ENCODE results near the gene NRIP1. TPM values are rescaled to one million over a fixed set of nuclear protein-coding genes. Genes with fewer than 3 reads are reported as not detected.
A peak's percentile ranks its signal among the peaks of the same experiment; 100 is the strongest.

The NRIP1 gene
- polyA plus RNA-seq, 1 donor from 2014 or later: 48.4 TPM

DNA sequence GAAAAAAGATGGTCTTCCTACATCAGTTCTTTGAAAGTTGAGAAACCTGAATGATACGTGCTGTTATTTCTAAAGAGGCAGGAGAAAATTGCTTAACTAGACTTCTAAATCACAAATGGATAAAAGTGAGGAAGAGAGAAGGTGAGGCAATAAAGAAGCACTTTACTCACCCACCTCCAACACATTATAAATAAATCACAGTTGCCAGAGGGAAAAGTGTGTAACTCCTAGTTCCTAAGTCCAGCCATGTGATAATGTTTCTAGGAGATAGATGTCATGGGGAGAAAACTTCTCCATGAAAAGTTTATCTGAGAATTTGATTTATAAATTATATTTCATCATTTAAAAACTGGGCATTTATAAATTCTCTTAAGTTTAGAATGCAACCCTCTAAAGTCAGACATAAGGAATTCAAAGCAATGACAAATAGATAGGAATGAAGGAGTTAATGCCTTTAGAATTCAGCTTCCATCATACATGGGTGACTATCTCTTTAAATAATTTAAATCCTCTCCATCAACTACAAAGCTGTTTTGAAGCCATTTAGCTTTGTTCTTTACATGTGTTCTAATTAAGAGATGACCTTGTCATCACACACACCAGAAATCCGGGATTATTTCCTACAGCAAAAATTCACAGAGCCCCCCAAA lies 60.0 kb downstream of the NRIP1 start:
- Histone ChIP-seq H3K9me3 (ENCODE audit: low read length) (no peaks in the 10 kb centered on the region), H4K20me1 (ENCODE audit: insufficient read depth) (no peaks in the 10 kb centered on the region), H3K36me3 (ENCODE audit: insufficient read depth, low read length) (peaks cover 4% of the 10 kb centered on the region), H3K4me2 (ENCODE audit: low read length) (peak overlapping the region; percentile 67), H3K79me2 (replicated peaks; ENCODE audit: insufficient read depth, low read length) (peaks cover 54% of the 10 kb centered on the region), H3K27ac (ENCODE audit: low read length) (peak overlapping the region; percentile 68), H3K9me2 (ENCODE audit: insufficient read depth, low read length) (no peaks in the 10 kb centered on the region), H2AFZ (ENCODE audit: low read depth, low read length) (no peak overlapping the region), H3K9ac (ENCODE audit: low read length) (peak overlapping the region; percentile 35), H3K27me3 (ENCODE audit: insufficient read depth, low read depth, low read length) (no peaks in the 10 kb centered on the region), H3F3A (ENCODE audit: insufficient read depth, low read length, poor library complexity, severe bottlenecking) (peaks cover 6% of the 10 kb centered on the region), H3K4me3 (ENCODE audit: low read length) (peak overlapping the region; percentile 56)
- TF ChIP-seq EZH2 (IDR thresholded peaks at IDR 0.05; ENCODE audit: borderline replicate concordance, insufficient read depth, low read length, poor library complexity, severe bottlenecking): no peak
- TF ChIP-seq SMC3 (conservative IDR thresholded peaks at IDR 0.05; ENCODE audit: poor library complexity): no peak
- TF ChIP-seq, protein P1, sequence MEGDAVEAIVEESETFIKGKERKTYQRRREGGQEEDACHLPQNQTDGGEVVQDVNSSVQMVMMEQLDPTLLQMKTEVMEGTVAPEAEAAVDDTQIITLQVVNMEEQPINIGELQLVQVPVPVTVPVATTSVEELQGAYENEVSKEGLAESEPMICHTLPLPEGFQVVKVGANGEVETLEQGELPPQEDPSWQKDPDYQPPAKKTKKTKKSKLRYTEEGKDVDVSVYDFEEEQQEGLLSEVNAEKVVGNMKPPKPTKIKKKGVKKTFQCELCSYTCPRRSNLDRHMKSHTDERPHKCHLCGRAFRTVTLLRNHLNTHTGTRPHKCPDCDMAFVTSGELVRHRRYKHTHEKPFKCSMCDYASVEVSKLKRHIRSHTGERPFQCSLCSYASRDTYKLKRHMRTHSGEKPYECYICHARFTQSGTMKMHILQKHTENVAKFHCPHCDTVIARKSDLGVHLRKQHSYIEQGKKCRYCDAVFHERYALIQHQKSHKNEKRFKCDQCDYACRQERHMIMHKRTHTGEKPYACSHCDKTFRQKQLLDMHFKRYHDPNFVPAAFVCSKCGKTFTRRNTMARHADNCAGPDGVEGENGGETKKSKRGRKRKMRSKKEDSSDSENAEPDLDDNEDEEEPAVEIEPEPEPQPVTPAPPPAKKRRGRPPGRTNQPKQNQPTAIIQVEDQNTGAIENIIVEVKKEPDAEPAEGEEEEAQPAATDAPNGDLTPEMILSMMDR (IDR thresholded peaks at IDR 0.05; ENCODE audit: poor library complexity, severe bottlenecking): no peak
- no peak for TF ChIP-seq POLR2AphosphoS5 (IDR thresholded peaks at IDR 0.05)
- no peak for TF ChIP-seq TAF1 (IDR thresholded peaks at IDR 0.05; ENCODE audit: low read depth)

DNA sequence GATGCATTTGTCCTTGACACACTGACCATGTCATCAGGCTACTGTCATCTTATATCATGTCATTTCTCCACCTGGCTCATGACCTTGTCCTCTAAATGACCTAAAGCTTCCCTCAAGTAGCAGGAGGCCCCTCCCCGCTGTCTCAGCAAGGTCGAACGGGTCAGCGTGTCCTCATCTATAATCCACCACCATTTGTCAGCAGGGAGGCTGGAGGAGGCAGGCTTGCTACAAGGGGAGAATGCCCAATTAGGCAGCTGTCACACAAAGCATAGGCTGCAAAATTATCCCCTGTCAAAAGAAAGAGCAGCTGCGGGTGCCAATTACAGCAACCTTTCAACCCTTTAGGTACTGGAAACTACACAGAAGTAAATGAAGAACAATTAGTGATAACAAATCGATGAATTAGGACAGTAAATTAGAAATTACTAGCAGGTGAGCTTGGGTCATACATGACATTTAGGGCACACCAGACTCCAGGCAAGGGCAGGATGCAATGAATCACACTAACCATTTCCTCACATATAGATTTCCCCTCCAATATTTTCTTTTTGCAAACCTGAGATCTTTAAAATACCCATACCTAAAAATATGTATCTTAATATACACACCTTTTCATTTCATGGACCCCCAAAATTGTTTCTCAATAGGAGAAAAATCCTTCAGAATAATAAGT lies 61.2 kb downstream of the NRIP1 start:
- Histone ChIP-seq H3K9me3 (ENCODE audit: low read length) (no peaks in the 10 kb centered on the region), H3K9ac (ENCODE audit: low read length) (peak overlapping the region; percentile 10), H3K36me3 (ENCODE audit: insufficient read depth, low read length) (no peaks in the 10 kb centered on the region), H3K4me2 (ENCODE audit: low read length) (peak overlapping the region; percentile 24), H3K27me3 (ENCODE audit: insufficient read depth, low read depth, low read length) (no peaks in the 10 kb centered on the region), H3K79me2 (replicated peaks; ENCODE audit: insufficient read depth, low read length) (peaks cover 62% of the 10 kb centered on the region), H4K20me1 (ENCODE audit: insufficient read depth) (no peaks in the 10 kb centered on the region), H3F3A (ENCODE audit: insufficient read depth, low read length, poor library complexity, severe bottlenecking) (peaks cover 8% of the 10 kb centered on the region), H3K9me2 (ENCODE audit: insufficient read depth, low read length) (no peaks in the 10 kb centered on the region), H3K4me3 (ENCODE audit: low read length) (peak overlapping the region; percentile 43), H3K27ac (ENCODE audit: low read length) (peak overlapping the region; percentile 68), H2AFZ (ENCODE audit: low read depth, low read length) (no peak overlapping the region)
- TF ChIP-seq, protein P2, sequence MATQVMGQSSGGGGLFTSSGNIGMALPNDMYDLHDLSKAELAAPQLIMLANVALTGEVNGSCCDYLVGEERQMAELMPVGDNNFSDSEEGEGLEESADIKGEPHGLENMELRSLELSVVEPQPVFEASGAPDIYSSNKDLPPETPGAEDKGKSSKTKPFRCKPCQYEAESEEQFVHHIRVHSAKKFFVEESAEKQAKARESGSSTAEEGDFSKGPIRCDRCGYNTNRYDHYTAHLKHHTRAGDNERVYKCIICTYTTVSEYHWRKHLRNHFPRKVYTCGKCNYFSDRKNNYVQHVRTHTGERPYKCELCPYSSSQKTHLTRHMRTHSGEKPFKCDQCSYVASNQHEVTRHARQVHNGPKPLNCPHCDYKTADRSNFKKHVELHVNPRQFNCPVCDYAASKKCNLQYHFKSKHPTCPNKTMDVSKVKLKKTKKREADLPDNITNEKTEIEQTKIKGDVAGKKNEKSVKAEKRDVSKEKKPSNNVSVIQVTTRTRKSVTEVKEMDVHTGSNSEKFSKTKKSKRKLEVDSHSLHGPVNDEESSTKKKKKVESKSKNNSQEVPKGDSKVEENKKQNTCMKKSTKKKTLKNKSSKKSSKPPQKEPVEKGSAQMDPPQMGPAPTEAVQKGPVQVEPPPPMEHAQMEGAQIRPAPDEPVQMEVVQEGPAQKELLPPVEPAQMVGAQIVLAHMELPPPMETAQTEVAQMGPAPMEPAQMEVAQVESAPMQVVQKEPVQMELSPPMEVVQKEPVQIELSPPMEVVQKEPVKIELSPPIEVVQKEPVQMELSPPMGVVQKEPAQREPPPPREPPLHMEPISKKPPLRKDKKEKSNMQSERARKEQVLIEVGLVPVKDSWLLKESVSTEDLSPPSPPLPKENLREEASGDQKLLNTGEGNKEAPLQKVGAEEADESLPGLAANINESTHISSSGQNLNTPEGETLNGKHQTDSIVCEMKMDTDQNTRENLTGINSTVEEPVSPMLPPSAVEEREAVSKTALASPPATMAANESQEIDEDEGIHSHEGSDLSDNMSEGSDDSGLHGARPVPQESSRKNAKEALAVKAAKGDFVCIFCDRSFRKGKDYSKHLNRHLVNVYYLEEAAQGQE (IDR thresholded peaks at IDR 0.05; ENCODE audit: borderline replicate concordance): no peak
- TF ChIP-seq MXI1 (conservative IDR thresholded peaks at IDR 0.05; ENCODE audit: poor library complexity, severe bottlenecking) (no peak), RAD21 (conservative IDR thresholded peaks at IDR 0.05) (no peak), EZH2 (IDR thresholded peaks at IDR 0.05; ENCODE audit: borderline replicate concordance, insufficient read depth, low read length, poor library complexity, severe bottlenecking) (no peak), POLR2AphosphoS5 (IDR thresholded peaks at IDR 0.05) (peak; percentile 68), SMC3 (conservative IDR thresholded peaks at IDR 0.05; ENCODE audit: poor library complexity) (no peak), EP300 (conservative IDR thresholded peaks at IDR 0.05; ENCODE audit: poor library complexity, severe bottlenecking) (peak; percentile 76), TAF1 (IDR thresholded peaks at IDR 0.05; ENCODE audit: low read depth) (no peak)
- TF ChIP-seq, protein P1 (IDR thresholded peaks at IDR 0.05; ENCODE audit: poor library complexity, severe bottlenecking): no peak

Measured in neural cell (in vitro differentiated cells).